SK-MEL-5 (cell line): ENCODE measurements around the gene PABPN1L. TPM values are rescaled to one million over a fixed set of nuclear protein-coding genes. Genes with fewer than 3 reads are reported as not detected.
A peak's percentile ranks its signal among the peaks of the same experiment; 100 is the strongest.
"Not testable (repeated sequence)": the region's sequence is repeated elsewhere in the genome, so short reads cannot be mapped to it uniquely, and the experiment has no call there.

ENCODE experiments used
- DNase-seq: peaks from one replicate; pipeline ENCODE4 v3.0.0-alpha.2; 2016; ENCODE audit warnings: low read depth, low spot score
- in situ Hi-C: cut with HindIII; loops from 2 replicates; pipeline ENCODE4 v1.10.0; 2016; ENCODE audit warnings: low sequenced_read_pairs, high pct_unique_total_duplicates, low pct_unique_long_range_greater_than_20kb
- total RNA-seq: library from RNA; depleted of rRNA; stranded (reverse); fragments of >200 nt; shearing (Covaris generic); gene quantifications from 2 replicates; pipeline ENCODE4 v1.2.3, GENCODE V29; 2014

Gene PABPN1L
- total RNA-seq, 1 experiment from 2014 or later, result not detected

- in situ Hi-C loops, result no loop called here
- DNase-seq, result no peak
These were observed 38.4 kb upstream of the PABPN1L start for GRCh38 chr16:88904676-88905365.

- in situ Hi-C loops, result no loop called here
- no peak for DNase-seq
These were observed 36.8 kb upstream of the PABPN1L start for GRCh38 chr16:88903267-88903666.

- in situ Hi-C loops, result no loop called here
- no peak for DNase-seq
These were observed 36.3 kb upstream of the PABPN1L start for GRCh38 chr16:88902744-88903143.

DNA sequence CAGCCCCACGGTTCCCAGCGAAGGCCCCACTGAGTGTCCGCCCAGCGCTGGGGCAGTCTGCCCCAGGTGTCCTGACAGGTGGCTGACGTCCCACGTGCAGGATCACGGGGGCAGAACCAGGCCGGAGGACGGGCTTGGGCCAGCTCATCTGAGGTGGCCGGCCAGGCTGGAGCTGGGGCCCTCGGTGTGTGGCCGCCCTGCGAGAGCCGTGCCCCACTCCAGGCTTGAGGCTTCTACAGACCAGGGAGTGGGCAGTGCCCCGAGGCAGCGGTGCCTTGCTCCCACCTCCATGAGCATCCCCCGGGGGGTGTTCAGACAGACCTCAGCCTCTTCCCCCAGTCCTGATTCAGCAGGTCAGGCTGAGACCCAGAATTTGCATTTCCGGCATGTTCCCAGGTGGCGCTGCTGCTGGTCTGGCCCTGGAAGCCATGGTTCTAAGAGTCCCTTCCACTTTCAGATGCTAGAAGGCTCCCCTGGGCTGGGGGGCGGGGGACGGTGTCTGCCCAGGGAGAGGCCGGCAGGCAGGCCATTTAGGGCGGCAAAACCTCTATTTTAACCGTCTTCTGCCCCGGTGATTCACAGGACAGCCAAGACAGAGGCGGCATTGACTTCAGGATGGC, 35.4 kb upstream of the PABPN1L start:
- DNase-seq, result peak; percentile 12
- in situ Hi-C loops, result no loop called here

GRCh38 chr16:88900662-88901052, 34.2 kb upstream of the PABPN1L start:
- in situ Hi-C loops, result no loop called here
- no peak for DNase-seq

- in situ Hi-C loops, result no loop called here
- no peak for DNase-seq
These were observed 33.6 kb upstream of the PABPN1L start for GRCh38 chr16:88899901-88900661.

GRCh38 chr16:88897696-88898425, 31.4 kb upstream of the PABPN1L start:
- no peak for DNase-seq
- in situ Hi-C loops, result no loop called here

- in situ Hi-C loops, result no loop called here
These were observed 30.0 kb upstream of the PABPN1L start for GRCh38 chr16:88896238-88897070.

DNA sequence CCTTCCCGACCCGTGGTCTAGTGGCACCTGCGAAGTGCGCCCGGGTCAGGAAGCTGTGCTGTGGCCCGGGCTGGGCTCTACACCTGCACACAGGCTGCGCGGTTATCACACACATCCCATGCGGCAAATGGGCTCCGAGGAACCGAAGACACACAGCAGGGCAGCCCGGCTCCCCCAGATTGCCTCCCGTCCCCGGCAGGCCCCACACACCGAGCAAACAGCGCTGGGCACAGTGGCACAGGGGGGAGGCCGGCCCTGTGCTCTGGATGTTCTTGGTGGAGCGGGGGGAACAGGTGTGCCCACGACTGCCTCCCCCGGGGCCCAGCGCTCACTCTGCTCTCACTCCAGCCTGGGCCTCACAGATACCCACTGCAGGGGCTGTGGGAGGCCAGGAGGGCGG, 28.9 kb upstream of the PABPN1L start:
- no peak for DNase-seq
- in situ Hi-C loops, result no loop called here

More at GRCh38 chr16:88896238-88897070, 30.0 kb upstream of the PABPN1L start:
- no peak for DNase-seq

DNA sequence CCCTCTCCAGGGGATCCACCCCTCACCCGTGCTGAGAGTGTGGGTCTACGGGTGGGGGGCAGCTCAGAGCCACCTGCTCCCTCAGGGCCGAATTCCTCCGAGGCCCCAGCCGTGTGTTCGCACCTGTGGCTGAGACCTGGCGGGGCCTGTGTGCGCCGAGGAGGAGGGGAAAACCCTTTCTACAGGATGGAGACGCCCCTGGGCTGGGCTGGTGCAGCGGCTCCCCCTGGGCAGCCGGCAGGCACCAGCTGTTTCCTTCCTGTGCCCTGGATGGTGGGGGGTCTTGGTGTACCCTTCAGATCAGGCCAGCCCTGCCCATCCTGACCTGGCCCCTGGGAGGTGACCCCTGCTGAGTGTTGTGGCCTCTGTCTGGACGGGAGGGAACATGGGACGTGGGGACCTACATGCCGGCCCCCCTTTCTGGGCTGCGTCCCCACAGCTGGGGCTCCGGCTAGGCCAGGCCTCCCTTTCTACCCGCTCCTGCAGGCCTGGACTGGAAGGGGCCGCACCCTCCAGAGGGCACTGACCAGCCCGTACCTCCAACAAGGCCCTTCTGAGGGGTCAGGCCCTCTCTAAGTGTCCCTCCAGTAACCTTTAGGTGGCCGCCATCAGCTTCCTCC, 28.3 kb upstream of the PABPN1L start:
- no peak for DNase-seq
- in situ Hi-C loops, result no loop called here

DNA sequence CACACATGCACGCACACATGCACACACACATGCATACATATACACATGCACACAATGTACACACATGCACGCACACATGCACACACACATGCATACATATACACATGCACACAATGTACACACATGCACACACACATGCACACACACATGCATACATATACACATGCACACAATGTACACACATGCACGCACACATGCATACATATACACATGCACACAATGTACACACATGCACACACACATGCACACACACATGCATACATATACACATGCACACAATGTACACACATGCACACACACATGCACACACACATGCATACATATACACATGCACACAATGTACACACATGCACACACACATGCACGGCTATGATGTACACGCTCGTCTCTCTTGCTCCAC, 27.8 kb upstream of the PABPN1L start:
- DNase-seq, in situ Hi-C loops: not testable (repeated sequence)

DNA sequence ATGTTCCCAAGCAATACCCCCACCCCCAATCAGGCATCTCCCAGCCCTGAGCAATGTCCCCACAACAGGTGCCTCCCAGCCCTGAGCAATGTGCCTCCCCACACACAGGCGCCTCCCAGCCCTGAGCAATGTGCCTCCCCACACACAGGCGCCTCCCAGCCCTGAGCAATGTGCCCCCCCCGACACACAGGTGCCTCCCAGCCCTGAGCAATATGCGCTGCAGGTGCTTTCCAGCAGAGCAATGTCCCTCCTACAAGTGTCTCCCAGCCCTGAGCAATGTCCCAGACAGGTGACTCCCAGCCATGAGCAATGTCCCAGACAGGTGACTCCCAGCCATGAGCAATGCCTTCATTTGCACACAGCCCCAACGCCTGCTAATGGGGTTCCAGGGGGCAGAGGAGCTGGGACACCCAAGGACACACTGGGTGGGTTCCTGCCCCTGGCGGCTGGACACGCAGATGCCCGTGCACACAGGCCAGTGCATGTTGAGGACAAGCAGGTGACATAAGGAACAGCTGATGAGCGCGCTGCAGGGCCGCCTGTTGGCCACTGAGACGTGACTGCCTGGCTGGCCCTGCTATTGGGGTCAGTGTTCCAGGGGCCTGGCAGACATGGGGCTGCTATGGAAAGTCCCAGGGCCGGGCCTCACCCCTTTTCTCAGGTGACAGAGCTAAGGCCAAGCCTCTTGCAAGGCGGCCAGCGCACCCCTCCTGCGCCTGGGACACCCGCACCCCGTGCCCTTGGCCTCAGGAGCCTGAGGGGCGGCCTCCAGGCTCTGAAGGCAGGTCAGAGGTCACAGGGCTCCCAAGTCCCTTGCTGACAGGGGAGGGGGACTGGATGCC, 26.9 kb upstream of the PABPN1L start:
- no peak for DNase-seq
- in situ Hi-C loops, result no loop called here

- in situ Hi-C loops, result no loop called here
- no peak for DNase-seq
These were observed 25.6 kb upstream of the PABPN1L start for GRCh38 chr16:88892065-88892464.

- no peak for DNase-seq
- in situ Hi-C loops, result no loop called here
These were observed 24.6 kb upstream of the PABPN1L start for GRCh38 chr16:88891083-88891482.

DNA sequence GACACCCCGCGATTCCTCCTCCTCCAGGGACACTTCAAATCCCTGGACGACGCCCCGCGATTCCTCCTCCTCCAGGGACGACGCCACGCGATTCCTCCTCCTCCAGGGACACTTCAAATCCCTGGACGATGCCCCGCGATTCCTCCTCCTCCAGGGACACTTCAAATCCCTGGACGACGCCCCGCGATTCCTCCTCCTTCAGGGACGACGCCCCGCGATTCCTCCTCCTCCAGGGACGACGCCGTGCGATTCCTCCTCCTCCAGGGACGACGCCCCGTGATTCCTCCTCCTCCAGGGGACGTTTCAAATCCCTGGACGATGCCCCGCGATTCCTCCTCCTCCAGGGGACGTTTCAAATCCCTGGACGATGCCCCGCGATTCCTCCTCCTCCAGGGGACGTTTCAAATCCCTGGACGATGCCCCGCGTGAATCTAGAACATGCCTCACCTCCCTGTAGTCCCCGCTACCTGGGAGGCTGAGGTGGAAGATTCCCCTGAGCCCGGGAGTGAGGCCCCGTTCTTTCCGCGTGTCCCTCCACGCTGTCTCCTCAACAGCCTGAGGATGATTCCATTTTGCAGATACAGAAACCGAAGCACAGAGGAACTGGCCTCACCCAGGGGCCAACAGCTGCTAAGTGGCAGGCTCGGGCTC, 23.4 kb upstream of the PABPN1L start:
- in situ Hi-C loops, DNase-seq: not testable (repeated sequence)
